ENCODE results near the gene NOXA1. TPM values are rescaled to one million over a fixed set of nuclear protein-coding genes. Genes with fewer than 3 reads are reported as not detected.

The NOXA1 gene
- total RNA-seq, 1 experiment from 2014 or later, result 8.2 TPM

GRCh38 chr9:137478962-137479861 is 56.0 kb downstream of the NOXA1 start:
- peaks cover 8% of the 10 kb centered on the region for H3K4me1 Mint-ChIP-seq (ENCODE audit: insufficient read depth, unreplicated experiment)
- POLR2A ChIA-PET, result interaction anchor here (0.6 to 0.9 kb wide), 2 partner anchors 16 to 56 kb away, joined by 3 to 4 read pairs; partner anchors contain the start of genes EXD3 and NOXA1
- no peaks in the 10 kb centered on the region for H3K27me3 Mint-ChIP-seq (ENCODE audit: insufficient read depth, unreplicated experiment)
- H3K27ac Mint-ChIP-seq (ENCODE audit: low read depth, unreplicated experiment), result no peak overlapping the region
- no peak overlapping the region for H3K4me3 Mint-ChIP-seq (ENCODE audit: unreplicated experiment)
- intact Hi-C loops (cut with micrococcal nuclease), result no loop called here
- no peaks in the 10 kb centered on the region for H3K36me3 Mint-ChIP-seq (ENCODE audit: insufficient read depth, unreplicated experiment)
- BruUV-seq (replicated peaks), result no TSS peak
- H3K9me3 Mint-ChIP-seq (ENCODE audit: unreplicated experiment), result peaks cover 13% of the 10 kb centered on the region
- CTCF ChIA-PET, result interaction anchor here (0.6 kb wide), 1 partner anchor 450 kb away, joined by 3 read pairs; no protein-coding TSS in a partner anchor
- no peak for TF ChIP-seq CTCF (IDR thresholded peaks at IDR 0.05; ENCODE audit: unreplicated experiment)
- no peak for DNase-seq (ENCODE audit: unreplicated experiment)

GRCh38 chr9:137479892-137480685 is 56.9 kb downstream of the NOXA1 start:
- ChIA-PET POLR2A (interaction anchor here (0.9 kb wide), 1 partner anchor 17 kb away, joined by 3 read pairs; no protein-coding TSS in a partner anchor), CTCF (no interaction called here)
- Mint-ChIP-seq H3K27me3 (ENCODE audit: insufficient read depth, unreplicated experiment) (no peaks in the 10 kb centered on the region), H3K27ac (ENCODE audit: low read depth, unreplicated experiment) (no peak overlapping the region), H3K4me1 (ENCODE audit: insufficient read depth, unreplicated experiment) (peaks cover 8% of the 10 kb centered on the region), H3K36me3 (ENCODE audit: insufficient read depth, unreplicated experiment) (no peaks in the 10 kb centered on the region), H3K4me3 (ENCODE audit: unreplicated experiment) (no peak overlapping the region), H3K9me3 (ENCODE audit: unreplicated experiment) (peaks cover 10% of the 10 kb centered on the region)
- DNase-seq (ENCODE audit: unreplicated experiment), result no peak
- BruUV-seq (replicated peaks), result no TSS peak
- intact Hi-C loops (cut with micrococcal nuclease), result no loop called here
- no peak for TF ChIP-seq CTCF (IDR thresholded peaks at IDR 0.05; ENCODE audit: unreplicated experiment)

GRCh38 chr9:137480686-137481683 is 57.8 kb downstream of the NOXA1 start:
- peaks cover 6% of the 10 kb centered on the region for H3K9me3 Mint-ChIP-seq (ENCODE audit: unreplicated experiment)
- TF ChIP-seq CTCF (IDR thresholded peaks at IDR 0.05; ENCODE audit: unreplicated experiment), result no peak
- no peak overlapping the region for H3K4me3 Mint-ChIP-seq (ENCODE audit: unreplicated experiment)
- no peak for DNase-seq (ENCODE audit: unreplicated experiment)
- H3K27me3 Mint-ChIP-seq (ENCODE audit: insufficient read depth, unreplicated experiment), result no peaks in the 10 kb centered on the region
- ChIA-PET POLR2A (interaction anchor here (1.1 to 1.4 kb wide), 2 partner anchors 9 to 35 kb away, joined by 4 to 5 read pairs; no protein-coding TSS in a partner anchor), CTCF (interaction anchor here (0.7 kb wide), 1 partner anchor 50 kb away, joined by 3 read pairs; no protein-coding TSS in a partner anchor)
- no TSS peak for BruUV-seq (replicated peaks)
- peak overlapping the region; percentile 83 for H3K27ac Mint-ChIP-seq (ENCODE audit: low read depth, unreplicated experiment)
- H3K4me1 Mint-ChIP-seq (ENCODE audit: insufficient read depth, unreplicated experiment), result peaks cover 8% of the 10 kb centered on the region
- no peaks in the 10 kb centered on the region for H3K36me3 Mint-ChIP-seq (ENCODE audit: insufficient read depth, unreplicated experiment)
- intact Hi-C loops (cut with micrococcal nuclease), result no loop called here

All from MCF 10A (cell line).